Measurements from ENCODE around the gene STRIP1. TPM values are rescaled to one million over a fixed set of nuclear protein-coding genes. Genes with fewer than 3 reads are reported as not detected.
A peak's percentile ranks its signal among the peaks of the same experiment; 100 is the strongest.

The STRIP1 gene
- 37.8 TPM for polyA plus RNA-seq
- long read RNA-seq, donor 1, result 0 reads
- long read RNA-seq, donor 2, partial matches to known transcripts, result 5 of 7 reads
- long read RNA-seq, donor 2, other reads (novel, unspliced or antisense), result 0 of 7 reads
- long read RNA-seq, donor 3, result 0 reads
- long read RNA-seq, donor 4, result 0 reads
- long read RNA-seq, donor 5, partial matches to known transcripts, result 0 of 3 reads
- long read RNA-seq, donor 5, other reads (novel, unspliced or antisense), result 0 of 3 reads
- long read RNA-seq, donor 6, partial matches to known transcripts, result 11 of 13 reads
- long read RNA-seq, donor 6, other reads (novel, unspliced or antisense), result 0 of 13 reads
- long read RNA-seq, donor 7, result 0 reads
- long read RNA-seq, donor 8, partial matches to known transcripts, result 0 of 4 reads
- long read RNA-seq, donor 8, other reads (novel, unspliced or antisense), result 0 of 4 reads
- long read RNA-seq, donor 9, partial matches to known transcripts, result 7 of 10 reads
- long read RNA-seq, donor 9, other reads (novel, unspliced or antisense), result 0 of 10 reads
- long read RNA-seq, donor 10, partial matches to known transcripts, result 7 of 7 reads
- long read RNA-seq, donor 10, other reads (novel, unspliced or antisense), result 0 of 7 reads
- long read RNA-seq, donor 11, partial matches to known transcripts, result 7 of 9 reads
- long read RNA-seq, donor 11, other reads (novel, unspliced or antisense), result 0 of 9 reads

GRCh38 chr1:110034451-110035235, at the start of gene STRIP1:
Gene STRIP1 (plus strand): TSS chr1:110034624. CDS start chr1:110034638, 14 bp downstream.
- Histone ChIP-seq H3K36me3 (ENCODE audit: control insufficient read depth, insufficient read depth, low read length) (peaks cover 21% of the 10 kb centered on the region), H3K4me1 (ENCODE audit: control insufficient read depth, insufficient read depth, low read length) (peaks cover 7% of the 10 kb centered on the region), H3K27ac (ENCODE audit: low read length) (peak within 1 kb of the TSS; percentile 84), H3K9me3 (ENCODE audit: control insufficient read depth, low read depth, low read length) (no peaks in the 10 kb centered on the region), H3K27me3 (ENCODE audit: control insufficient read depth, insufficient read depth, low read length) (no peaks in the 10 kb centered on the region), H3K4me3 (ENCODE audit: low read length) (peak within 1 kb of the TSS; percentile 66)
- WGBS (ENCODE audit: insufficient coverage, low lambda C conversion rate), result 0% methylated on average over 2 of the region's 66 CpGs
- peak; percentile 94 to 98 for DNase-seq

GRCh38 chr1:109985247-109986053, 49.0 kb upstream of the STRIP1 start:
- Histone ChIP-seq H3K27me3 (ENCODE audit: control insufficient read depth, insufficient read depth, low read length) (no peaks in the 10 kb centered on the region), H3K27ac (ENCODE audit: low read length) (peak overlapping the region; percentile 85), H3K9me3 (ENCODE audit: control insufficient read depth, low read depth, low read length) (no peaks in the 10 kb centered on the region), H3K4me3 (ENCODE audit: low read length) (peak overlapping the region; percentile 93), H3K36me3 (ENCODE audit: control insufficient read depth, insufficient read depth, low read length) (peaks cover 4% of the 10 kb centered on the region), H3K4me1 (ENCODE audit: control insufficient read depth, insufficient read depth, low read length) (peaks cover 12% of the 10 kb centered on the region)
- no CpG with 5 or more reads among the region's 22 CpGs for WGBS (ENCODE audit: insufficient coverage, low lambda C conversion rate)
- DNase-seq, result peak in 1 of 2 donors; percentile 74

- no peak for DNase-seq
- Histone ChIP-seq H3K27me3 (ENCODE audit: control insufficient read depth, insufficient read depth, low read length) (no peaks in the 10 kb centered on the region), H3K9me3 (ENCODE audit: control insufficient read depth, low read depth, low read length) (no peaks in the 10 kb centered on the region), H3K27ac (ENCODE audit: low read length) (no peak overlapping the region), H3K4me3 (ENCODE audit: low read length) (peak overlapping the region; percentile 93), H3K4me1 (ENCODE audit: control insufficient read depth, insufficient read depth, low read length) (peaks cover 11% of the 10 kb centered on the region), H3K36me3 (ENCODE audit: control insufficient read depth, insufficient read depth, low read length) (peaks cover 4% of the 10 kb centered on the region)
- no CpG with 5 or more reads among the region's 3 CpGs for WGBS (ENCODE audit: insufficient coverage, low lambda C conversion rate)
These were observed 48.4 kb upstream of the STRIP1 start for GRCh38 chr1:109986054-109986444.

DNA sequence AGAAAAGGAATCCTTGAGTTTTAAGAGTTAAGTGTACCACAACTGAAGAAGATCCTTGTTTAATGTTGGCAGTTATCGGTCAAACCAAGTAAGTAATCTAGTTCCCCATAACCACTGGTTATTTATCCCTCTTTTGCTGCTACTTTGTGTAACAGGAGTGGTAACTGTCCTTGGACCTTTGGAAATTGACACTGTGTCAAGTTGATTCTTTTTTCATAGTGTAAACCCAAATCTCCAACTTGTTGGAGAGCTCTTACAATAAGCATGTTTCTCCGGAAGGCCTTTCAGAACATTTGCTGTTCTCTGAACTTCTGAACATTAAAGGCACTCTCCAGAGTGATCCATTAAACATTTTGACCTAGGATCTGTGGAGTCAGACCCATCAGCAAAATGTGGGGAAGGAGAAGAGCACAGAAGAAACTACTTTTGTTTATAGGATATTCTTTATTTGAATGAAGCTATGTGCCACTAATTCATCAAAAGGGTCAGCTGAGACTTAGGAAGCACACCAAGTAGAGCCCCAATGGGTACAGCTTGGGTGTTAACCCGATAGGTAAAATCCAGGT, 46.0 kb upstream of the STRIP1 start:
- H3K27me3 ChIP-seq (ENCODE audit: control insufficient read depth, insufficient read depth, low read length), result no peaks in the 10 kb centered on the region
- peaks cover 11% of the 10 kb centered on the region for H3K4me1 ChIP-seq (ENCODE audit: control insufficient read depth, insufficient read depth, low read length)
- no peak overlapping the region for H3K27ac ChIP-seq (ENCODE audit: low read length)
- no peak for DNase-seq
- H3K36me3 ChIP-seq (ENCODE audit: control insufficient read depth, insufficient read depth, low read length), result peaks cover 8% of the 10 kb centered on the region
- no peak overlapping the region for H3K4me3 ChIP-seq (ENCODE audit: low read length)
- no peaks in the 10 kb centered on the region for H3K9me3 ChIP-seq (ENCODE audit: control insufficient read depth, low read depth, low read length)
- no CpG with 5 or more reads among the region's 3 CpGs for WGBS (ENCODE audit: insufficient coverage, low lambda C conversion rate)

DNA sequence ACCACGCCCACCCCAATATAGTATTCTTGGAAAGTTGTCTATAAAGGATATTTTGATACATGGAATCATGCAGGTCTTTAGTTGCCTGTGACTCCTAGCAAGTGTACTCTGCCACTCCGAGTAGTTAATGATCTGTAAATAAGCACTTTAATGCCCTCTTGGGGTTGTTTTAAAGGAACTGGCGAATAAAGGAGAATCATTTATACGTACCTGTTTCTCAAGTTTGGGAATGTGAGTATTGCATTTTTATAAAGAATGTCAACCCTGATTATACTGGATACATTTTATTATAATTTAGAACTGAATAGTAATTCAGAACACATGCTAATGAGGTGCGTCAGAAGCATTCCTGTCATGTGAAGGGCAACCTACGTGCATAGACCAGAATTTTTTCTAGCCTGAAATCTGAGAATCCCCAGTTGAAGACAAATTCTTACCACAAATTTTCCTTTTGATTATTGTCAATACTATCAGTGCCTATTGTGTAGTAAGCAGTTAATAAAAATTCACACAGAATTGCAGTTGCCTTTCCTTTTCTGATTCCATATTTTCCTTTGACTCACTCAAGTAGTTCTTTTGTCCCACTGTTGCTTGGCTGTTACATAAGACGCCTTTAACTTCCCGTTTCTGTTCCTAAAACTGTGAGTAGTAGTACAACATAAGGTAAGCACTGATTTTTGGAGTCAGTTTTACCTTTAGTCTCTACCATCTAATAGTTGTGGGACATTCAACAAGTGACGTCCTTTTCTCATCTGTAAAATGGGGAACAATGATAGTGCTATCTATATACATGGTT, 44.7 kb upstream of the STRIP1 start:
- Histone ChIP-seq H3K9me3 (ENCODE audit: control insufficient read depth, low read depth, low read length) (no peaks in the 10 kb centered on the region), H3K27me3 (ENCODE audit: control insufficient read depth, insufficient read depth, low read length) (no peaks in the 10 kb centered on the region), H3K4me3 (ENCODE audit: low read length) (no peak overlapping the region), H3K36me3 (ENCODE audit: control insufficient read depth, insufficient read depth, low read length) (peaks cover 8% of the 10 kb centered on the region), H3K4me1 (ENCODE audit: control insufficient read depth, insufficient read depth, low read length) (peaks cover 8% of the 10 kb centered on the region), H3K27ac (ENCODE audit: low read length) (no peak overlapping the region)
- WGBS (ENCODE audit: insufficient coverage, low lambda C conversion rate), result 75% methylated on average over 2 of the region's 9 CpGs
- DNase-seq, result no peak

- Histone ChIP-seq H3K36me3 (ENCODE audit: control insufficient read depth, insufficient read depth, low read length) (peaks cover 8% of the 10 kb centered on the region), H3K4me1 (ENCODE audit: control insufficient read depth, insufficient read depth, low read length) (peaks cover 8% of the 10 kb centered on the region)
- no CpG with 5 or more reads among the region's 2 CpGs for WGBS (ENCODE audit: insufficient coverage, low lambda C conversion rate)
These were observed 44.1 kb upstream of the STRIP1 start for GRCh38 chr1:109990302-109990653.

GRCh38 chr1:109991400-109991925, 43.0 kb upstream of the STRIP1 start:
- Histone ChIP-seq H3K4me1 (ENCODE audit: control insufficient read depth, insufficient read depth, low read length) (peaks cover under 1% of the 10 kb centered on the region), H3K27ac (ENCODE audit: low read length) (no peak overlapping the region), H3K27me3 (ENCODE audit: control insufficient read depth, insufficient read depth, low read length) (no peaks in the 10 kb centered on the region)

More at GRCh38 chr1:109990302-109990653, 44.1 kb upstream of the STRIP1 start:
- no peak overlapping the region for H3K27ac ChIP-seq (ENCODE audit: low read length)
- H3K4me3 ChIP-seq (ENCODE audit: low read length), result no peak overlapping the region
- no peaks in the 10 kb centered on the region for H3K27me3 ChIP-seq (ENCODE audit: control insufficient read depth, insufficient read depth, low read length)
- no peak for DNase-seq
- H3K9me3 ChIP-seq (ENCODE audit: control insufficient read depth, low read depth, low read length), result no peaks in the 10 kb centered on the region

DNA sequence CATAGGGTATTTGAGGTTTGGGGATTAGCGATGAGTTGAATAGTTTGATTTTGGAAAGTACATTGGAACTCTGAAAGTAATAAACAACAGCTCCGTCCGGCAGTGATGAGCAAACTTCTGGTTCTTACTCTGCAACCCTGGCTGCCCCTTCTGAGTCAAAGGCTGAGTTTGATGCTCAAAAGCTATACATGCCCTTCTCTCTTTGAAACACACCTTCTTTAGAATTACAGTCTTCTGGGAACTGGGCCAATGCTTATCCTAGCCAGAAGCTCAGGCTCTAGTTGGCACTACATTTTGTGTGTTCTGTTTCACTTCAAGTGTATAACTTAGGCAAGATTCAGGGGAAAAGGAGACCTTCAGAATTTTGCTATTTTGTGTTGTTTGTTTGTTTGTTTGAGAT, 40.5 kb upstream of the STRIP1 start:
- no peak overlapping the region for H3K27ac ChIP-seq (ENCODE audit: low read length)
- H3K27me3 ChIP-seq (ENCODE audit: control insufficient read depth, insufficient read depth, low read length), result no peaks in the 10 kb centered on the region
- DNase-seq, result no peak
- peaks cover 12% of the 10 kb centered on the region for H3K36me3 ChIP-seq (ENCODE audit: control insufficient read depth, insufficient read depth, low read length)
- 80% methylated on average over 1 of the region's 3 CpGs for WGBS (ENCODE audit: insufficient coverage, low lambda C conversion rate)
- H3K9me3 ChIP-seq (ENCODE audit: control insufficient read depth, low read depth, low read length), result no peaks in the 10 kb centered on the region
- no peak overlapping the region for H3K4me3 ChIP-seq (ENCODE audit: low read length)
- H3K4me1 ChIP-seq (ENCODE audit: control insufficient read depth, insufficient read depth, low read length), result no peaks in the 10 kb centered on the region

More at GRCh38 chr1:109991400-109991925, 43.0 kb upstream of the STRIP1 start:
- WGBS (ENCODE audit: insufficient coverage, low lambda C conversion rate), result no CpG with 5 or more reads among the region's 5 CpGs
- H3K36me3 ChIP-seq (ENCODE audit: control insufficient read depth, insufficient read depth, low read length), result peaks cover 14% of the 10 kb centered on the region
- no peak overlapping the region for H3K4me3 ChIP-seq (ENCODE audit: low read length)
- H3K9me3 ChIP-seq (ENCODE audit: control insufficient read depth, low read depth, low read length), result no peaks in the 10 kb centered on the region
- no peak for DNase-seq

DNA sequence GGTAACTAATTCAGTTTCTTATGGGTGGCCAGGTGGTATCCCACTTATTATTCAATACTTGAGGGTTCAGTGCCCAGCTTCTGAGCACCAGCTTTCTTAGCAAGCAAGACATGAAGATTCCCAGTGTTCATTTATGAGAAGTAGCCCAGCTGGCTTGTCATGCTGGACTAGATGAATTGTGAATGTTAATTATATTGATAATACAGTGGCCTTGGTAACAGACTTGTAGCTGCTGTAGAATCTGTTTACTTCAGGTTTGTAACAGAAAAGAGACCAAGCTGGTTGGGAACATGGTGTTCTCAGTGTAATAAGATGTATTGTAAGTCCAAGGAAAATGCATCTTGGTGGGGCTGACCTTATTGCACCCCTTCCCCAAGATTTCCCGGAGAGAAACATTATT, 39.8 kb upstream of the STRIP1 start:
- Histone ChIP-seq H3K27me3 (ENCODE audit: control insufficient read depth, insufficient read depth, low read length) (no peaks in the 10 kb centered on the region), H3K4me3 (ENCODE audit: low read length) (no peak overlapping the region), H3K4me1 (ENCODE audit: control insufficient read depth, insufficient read depth, low read length) (no peaks in the 10 kb centered on the region), H3K36me3 (ENCODE audit: control insufficient read depth, insufficient read depth, low read length) (peaks cover 12% of the 10 kb centered on the region), H3K27ac (ENCODE audit: low read length) (no peak overlapping the region), H3K9me3 (ENCODE audit: control insufficient read depth, low read depth, low read length) (no peaks in the 10 kb centered on the region)
- DNase-seq, result no peak
- WGBS (ENCODE audit: insufficient coverage, low lambda C conversion rate), result no CpG with 5 or more reads among the region's 1 CpG

Measured in large intestine (tissue), 12 donors.